MM.1S (cell line): ENCODE data around the gene BCAS4.

ENCODE experiments used
- EZH2 ChIP-seq: fragments of 300-600 bp; sonication (generic); optimal IDR thresholded peaks from 2 replicates; pipeline ENCODE3; 2017; ENCODE audit warnings: low read depth, mild to moderate bottlenecking, antibody characterized with exemption, low read length, mixed read lengths
- EZH2phosphoT487 ChIP-seq: fragments of 300-600 bp; sonication (generic); IDR thresholded peaks from 2 replicates; pipeline ENCODE4 v1.6.1; 2018; ENCODE audit warnings: antibody characterized with exemption, low read length
- TF ChIP-seq, protein P1 (sequence below): fragments of 300-600 bp; sonication (generic); IDR thresholded peaks from 2 replicates; pipeline ENCODE4 v1.5.1; 2016; ENCODE audit warnings: antibody characterized with exemption, low read length, mixed read lengths

DNA sequence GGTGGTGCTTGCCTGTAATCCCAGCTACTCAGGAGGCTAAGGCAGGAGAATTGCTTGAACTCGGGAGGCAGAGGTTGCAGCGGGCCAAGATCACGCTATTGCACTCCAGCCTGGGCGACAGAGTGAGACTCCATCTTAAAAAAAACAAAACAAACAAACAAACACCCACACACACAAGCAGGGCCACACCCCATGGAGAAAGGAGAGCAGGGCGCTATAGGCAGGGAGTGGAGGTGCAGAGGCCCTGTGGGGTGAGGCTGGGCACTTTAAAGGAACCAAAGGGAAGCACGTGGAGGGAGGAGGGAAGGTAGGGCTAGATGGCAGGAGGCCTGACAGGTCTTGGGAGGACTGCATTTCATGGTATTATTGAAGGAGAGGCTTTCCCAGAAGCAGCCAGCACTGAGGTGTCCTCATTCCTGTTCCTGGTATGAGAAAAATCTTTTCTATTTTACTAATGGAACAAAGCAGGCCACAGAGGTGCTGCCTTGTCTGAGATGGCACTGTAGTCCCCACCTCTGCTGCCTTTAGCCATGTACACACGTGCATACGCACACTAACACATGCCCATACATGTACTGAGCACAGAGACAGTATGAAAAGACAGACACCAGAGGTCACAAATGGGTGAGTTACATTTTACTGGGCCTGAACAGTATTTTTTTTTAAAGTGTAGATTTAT lies 44.0 kb downstream of the BCAS4 start:
- TF ChIP-seq, protein P1, sequence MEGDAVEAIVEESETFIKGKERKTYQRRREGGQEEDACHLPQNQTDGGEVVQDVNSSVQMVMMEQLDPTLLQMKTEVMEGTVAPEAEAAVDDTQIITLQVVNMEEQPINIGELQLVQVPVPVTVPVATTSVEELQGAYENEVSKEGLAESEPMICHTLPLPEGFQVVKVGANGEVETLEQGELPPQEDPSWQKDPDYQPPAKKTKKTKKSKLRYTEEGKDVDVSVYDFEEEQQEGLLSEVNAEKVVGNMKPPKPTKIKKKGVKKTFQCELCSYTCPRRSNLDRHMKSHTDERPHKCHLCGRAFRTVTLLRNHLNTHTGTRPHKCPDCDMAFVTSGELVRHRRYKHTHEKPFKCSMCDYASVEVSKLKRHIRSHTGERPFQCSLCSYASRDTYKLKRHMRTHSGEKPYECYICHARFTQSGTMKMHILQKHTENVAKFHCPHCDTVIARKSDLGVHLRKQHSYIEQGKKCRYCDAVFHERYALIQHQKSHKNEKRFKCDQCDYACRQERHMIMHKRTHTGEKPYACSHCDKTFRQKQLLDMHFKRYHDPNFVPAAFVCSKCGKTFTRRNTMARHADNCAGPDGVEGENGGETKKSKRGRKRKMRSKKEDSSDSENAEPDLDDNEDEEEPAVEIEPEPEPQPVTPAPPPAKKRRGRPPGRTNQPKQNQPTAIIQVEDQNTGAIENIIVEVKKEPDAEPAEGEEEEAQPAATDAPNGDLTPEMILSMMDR: no peak
- no peak for TF ChIP-seq EZH2phosphoT487
- TF ChIP-seq EZH2: no peak
